RWPE1 (cell line): ENCODE measurements around the gene TYW1B.
"Not testable (repeated sequence)": the region's sequence is repeated elsewhere in the genome, so short reads cannot be mapped to it uniquely, and the experiment has no call there.

Experiments
- CTCF ChIA-PET: fragments of 350-600 bp; sonication (Branson Sonifier 250); formaldehyde crosslinking; extraction: SDS; loops from one replicate; lab custom pipeline; 2021; lab: Yijun Ruan, JAX
- POLR2A ChIA-PET: fragments of 400-600 bp; formaldehyde crosslinking; extraction: SDS; loops from one replicate; lab custom pipeline; 2020; ENCODE audit warnings: antibody characterized with exemption; ENCODE audit not compliant: low non-redundant PET; lab: Yijun Ruan, JAX
- DNase-seq: peaks from one replicate; pipeline ENCODE4 v3.0.0; 2012; ENCODE audit warnings: low spot score
- H3K27ac ChIP-seq: fragments of 450-650 bp; 2 replicates; pipeline ENCODE4 v1.5.1; 2017
- CTCF ChIP-seq: fragments of 450-650 bp; conservative IDR thresholded peaks from 2 replicates; pipeline ENCODE4 v1.5.1; 2017; ENCODE audit warnings: low read depth, mild to moderate bottlenecking

Gene TYW1B

GRCh38 chr7:72710983-72711382 lies 117.0 kb downstream of the TYW1B start:
- DNase-seq: no peak
- no peak for TF ChIP-seq CTCF
- CTCF ChIA-PET: no interaction called here
- no peak overlapping the region for H3K27ac ChIP-seq
- POLR2A ChIA-PET: no interaction called here

- no peak overlapping the region for H3K27ac ChIP-seq
- DNase-seq: no peak
- CTCF ChIA-PET: no interaction called here
- POLR2A ChIA-PET: no interaction called here
- no peak for TF ChIP-seq CTCF
These were observed 118.1 kb downstream of the TYW1B start for GRCh38 chr7:72709909-72710308.

GRCh38 chr7:72708371-72709050 lies 119.5 kb downstream of the TYW1B start:
- DNase-seq, H3K27ac ChIP-seq, POLR2A ChIA-PET: not testable (repeated sequence)
- CTCF ChIA-PET: interaction anchor here (0.6 kb wide), 1 partner anchor 1454 kb away, joined by 3 read pairs; no protein-coding TSS in a partner anchor

GRCh38 chr7:72706521-72706920 lies 121.5 kb downstream of the TYW1B start:
- no peak overlapping the region for H3K27ac ChIP-seq
- POLR2A ChIA-PET: no interaction called here
- CTCF ChIA-PET: no interaction called here
- TF ChIP-seq CTCF: no peak
- no peak for DNase-seq

GRCh38 chr7:72705693-72706092 lies 122.3 kb downstream of the TYW1B start:
- DNase-seq, CTCF ChIA-PET: not testable (repeated sequence)

GRCh38 chr7:72704894-72705293 lies 123.1 kb downstream of the TYW1B start:
- ChIA-PET CTCF (no interaction called here), POLR2A (no interaction called here)
- no peak overlapping the region for H3K27ac ChIP-seq
- no peak for DNase-seq
- TF ChIP-seq CTCF: no peak

More at GRCh38 chr7:72705693-72706092, 122.3 kb downstream of the TYW1B start:
- H3K27ac ChIP-seq, POLR2A ChIA-PET: not testable (repeated sequence)

- DNase-seq, CTCF ChIA-PET, POLR2A ChIA-PET, H3K27ac ChIP-seq: not testable (repeated sequence)
These were observed 127.5 kb downstream of the TYW1B start for GRCh38 chr7:72700548-72700947.

GRCh38 chr7:72697066-72697465 lies 130.9 kb downstream of the TYW1B start:
- H3K27ac ChIP-seq, POLR2A ChIA-PET, DNase-seq, CTCF ChIA-PET: not testable (repeated sequence)

GRCh38 chr7:72696643-72697042 lies 131.4 kb downstream of the TYW1B start:
- CTCF ChIA-PET, H3K27ac ChIP-seq, POLR2A ChIA-PET, DNase-seq: not testable (repeated sequence)

- H3K27ac ChIP-seq, POLR2A ChIA-PET: not testable (repeated sequence)
These were observed 132.5 kb downstream of the TYW1B start for GRCh38 chr7:72695482-72695881.

GRCh38 chr7:72691442-72691841 lies 136.6 kb downstream of the TYW1B start:
- DNase-seq, H3K27ac ChIP-seq, POLR2A ChIA-PET, CTCF ChIA-PET: not testable (repeated sequence)

More at GRCh38 chr7:72695482-72695881, 132.5 kb downstream of the TYW1B start:
- CTCF ChIA-PET, DNase-seq: not testable (repeated sequence)

GRCh38 chr7:72690177-72690576 lies 137.8 kb downstream of the TYW1B start:
- POLR2A ChIA-PET, H3K27ac ChIP-seq, DNase-seq, CTCF ChIA-PET: not testable (repeated sequence)

GRCh38 chr7:72689344-72689743 lies 138.7 kb downstream of the TYW1B start:
- CTCF ChIA-PET, H3K27ac ChIP-seq, DNase-seq, POLR2A ChIA-PET: not testable (repeated sequence)
